KG1 (cell line): ENCODE measurements around the gene ABL2.

Experiments
- DNase-seq: peaks from one replicate; lab custom pipeline; 2025; lab: John Stamatoyannopoulos, UW

Gene ABL2

DNA sequence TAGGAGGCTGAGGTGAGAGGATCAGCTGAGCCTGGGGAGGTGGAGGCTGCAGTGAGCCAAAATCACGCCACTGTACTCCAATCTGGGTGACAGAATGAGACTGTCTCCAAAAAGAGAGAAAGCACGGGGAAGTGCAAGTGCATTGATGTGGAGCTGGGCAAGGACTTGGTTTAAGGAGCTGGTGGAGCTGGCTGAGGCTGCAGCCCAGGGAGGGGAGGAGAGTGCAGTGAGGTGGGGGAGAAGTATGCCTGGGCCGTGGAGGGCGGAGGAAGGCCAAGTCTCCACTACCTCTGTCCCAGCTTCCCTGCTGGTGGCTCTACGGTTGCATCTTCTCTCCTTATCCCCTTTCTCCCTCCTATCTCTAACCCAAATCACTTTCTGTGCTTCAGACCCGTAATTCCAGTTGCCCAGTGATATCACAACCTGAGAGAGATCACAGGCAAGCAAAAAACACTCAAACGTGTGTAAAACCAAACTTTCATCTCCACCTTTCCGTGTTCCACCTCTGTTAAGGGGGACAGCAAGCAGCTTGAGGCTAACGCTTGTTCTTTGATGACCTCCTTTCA is 136.5 kb downstream of the ABL2 start:
- no peak for DNase-seq

- DNase-seq: no peak
These were observed 137.7 kb downstream of the ABL2 start for GRCh38 chr1:179091691-179092165.

DNA sequence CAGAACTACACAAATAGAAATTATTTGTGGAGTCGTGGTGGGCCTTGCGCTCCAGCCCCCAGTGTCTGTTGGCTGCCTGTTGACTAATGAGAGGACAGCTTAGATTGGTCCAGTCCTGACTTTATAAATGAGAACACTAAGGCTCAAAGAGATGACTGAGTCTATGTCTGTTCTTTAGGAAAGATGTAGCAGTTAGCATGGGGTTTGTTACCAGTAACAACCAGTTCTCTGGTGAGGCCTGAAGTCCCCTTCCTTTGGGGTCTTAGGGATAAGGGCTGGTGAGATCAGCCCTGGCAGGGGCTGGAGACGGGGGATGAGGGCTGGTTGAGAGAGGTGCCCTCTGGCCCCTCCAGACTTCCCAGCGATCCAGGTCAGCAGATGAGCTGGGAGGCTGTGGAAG is 138.6 kb downstream of the ABL2 start:
- no peak for DNase-seq

- no peak for DNase-seq
These were observed 139.0 kb downstream of the ABL2 start for GRCh38 chr1:179090522-179090921.

DNA sequence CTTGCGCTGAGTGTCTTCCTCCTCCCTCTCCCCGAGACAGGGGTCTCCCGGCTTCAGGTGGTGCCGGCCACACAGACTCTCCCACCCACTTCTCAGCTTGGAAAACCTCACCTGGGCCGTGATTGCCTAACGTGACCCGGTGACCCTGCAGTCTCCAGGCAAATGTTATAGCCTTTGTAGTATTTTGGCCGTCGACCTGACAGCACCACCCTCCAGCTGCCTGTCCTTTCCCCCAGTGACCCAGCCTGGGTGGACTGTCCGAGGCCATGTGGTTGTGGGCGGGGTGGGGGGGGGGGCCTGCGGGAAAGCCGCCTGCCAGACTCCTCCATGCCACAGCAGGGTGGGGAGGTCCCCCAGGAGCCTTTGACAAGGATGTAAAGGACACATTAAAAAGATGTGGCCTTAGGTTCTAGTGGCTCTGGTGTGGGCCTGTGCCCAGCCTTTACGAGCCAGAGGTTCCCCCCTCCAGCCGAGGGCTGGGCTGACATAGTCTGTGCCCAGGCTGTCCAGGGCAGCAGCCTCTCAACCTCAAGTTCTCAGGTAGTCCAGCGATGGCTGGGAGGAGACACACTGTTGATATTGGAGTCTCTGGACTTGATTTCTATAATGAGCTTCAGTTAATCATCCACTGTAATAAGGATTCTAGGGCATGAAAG is 139.5 kb downstream of the ABL2 start:
- DNase-seq: no peak

DNA sequence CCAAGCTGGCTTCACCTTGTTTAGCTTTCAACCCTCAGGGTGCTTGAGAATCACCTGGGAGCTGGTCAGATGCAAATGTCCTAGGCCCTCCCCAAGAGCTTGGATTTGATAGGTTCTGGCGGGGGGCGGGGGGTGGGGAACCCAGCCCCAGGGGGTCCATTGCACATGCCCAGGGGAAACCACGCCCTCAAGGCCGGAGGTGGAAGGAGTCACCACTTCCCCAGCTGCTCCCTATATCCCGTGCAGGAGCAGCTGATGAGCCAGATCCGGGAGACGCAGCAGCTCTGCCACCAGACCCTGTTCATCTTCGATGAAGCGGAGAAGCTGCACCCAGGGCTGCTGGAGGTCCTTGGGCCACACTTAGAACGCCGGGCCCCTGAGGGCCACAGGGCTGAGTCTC is 141.8 kb downstream of the ABL2 start:
- DNase-seq: no peak

DNA sequence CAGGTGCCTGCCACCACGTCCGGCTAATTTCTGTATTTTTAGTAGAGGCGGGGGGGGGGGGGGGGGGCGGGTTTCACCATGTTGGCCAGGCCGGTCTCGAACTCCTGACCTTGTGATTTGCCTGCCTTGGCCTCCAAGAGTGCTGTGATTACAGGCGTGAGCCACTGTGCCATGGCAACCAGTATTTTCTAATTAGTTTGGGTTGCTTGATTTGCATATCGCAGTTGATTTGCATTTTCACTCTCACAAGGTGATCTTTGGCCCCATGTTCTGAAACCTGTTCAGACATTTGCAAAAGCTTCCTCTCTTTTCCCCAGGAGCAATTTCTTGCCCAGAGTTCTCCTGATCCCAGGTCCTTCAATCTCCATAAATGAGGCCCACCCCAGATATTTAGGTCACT is 145.9 kb downstream of the ABL2 start:
- no peak for DNase-seq

- DNase-seq: no peak
These were observed 146.5 kb downstream of the ABL2 start for GRCh38 chr1:179082999-179083335.

- no peak for DNase-seq
These were observed 147.0 kb downstream of the ABL2 start for GRCh38 chr1:179082333-179082998.

DNA sequence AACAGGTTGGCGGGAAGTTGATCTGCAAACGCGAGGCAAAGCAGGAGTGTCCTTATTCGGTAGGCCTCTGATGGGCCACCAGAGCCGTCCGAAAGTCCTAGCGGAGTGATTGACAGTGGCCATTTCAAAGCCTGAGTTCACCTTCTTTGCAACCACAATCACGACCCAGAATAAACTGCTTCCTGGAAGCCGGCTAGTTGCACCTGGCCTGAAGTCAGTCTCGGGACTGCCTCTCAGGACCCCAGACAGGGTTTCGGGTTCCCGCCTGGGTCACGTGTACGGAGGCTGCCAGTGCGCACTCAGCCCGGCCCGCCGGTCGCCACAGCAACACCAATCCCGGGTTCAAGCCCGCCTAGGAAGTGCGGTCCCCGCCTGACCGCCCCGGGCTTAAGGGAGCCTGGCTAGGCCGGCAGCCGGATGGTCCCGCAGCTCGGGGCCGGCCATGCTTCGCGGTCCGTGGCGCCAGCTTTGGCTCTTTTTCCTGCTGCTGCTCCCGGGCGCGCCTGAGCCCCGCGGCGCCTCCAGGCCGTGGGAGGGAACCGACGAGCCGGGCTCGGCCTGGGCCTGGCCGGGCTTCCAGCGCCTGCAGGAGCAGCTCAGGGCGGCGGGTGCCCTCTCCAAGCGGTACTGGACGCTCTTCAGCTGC is 147.7 kb downstream of the ABL2 start, which contains the start of gene TOR3A:
TOR3A (plus strand) TSS at position 384 of the 646 bp plus-strand sequence; CDS start at position 443, 59 bp downstream.
- DNase-seq: peak; percentile 67

DNA sequence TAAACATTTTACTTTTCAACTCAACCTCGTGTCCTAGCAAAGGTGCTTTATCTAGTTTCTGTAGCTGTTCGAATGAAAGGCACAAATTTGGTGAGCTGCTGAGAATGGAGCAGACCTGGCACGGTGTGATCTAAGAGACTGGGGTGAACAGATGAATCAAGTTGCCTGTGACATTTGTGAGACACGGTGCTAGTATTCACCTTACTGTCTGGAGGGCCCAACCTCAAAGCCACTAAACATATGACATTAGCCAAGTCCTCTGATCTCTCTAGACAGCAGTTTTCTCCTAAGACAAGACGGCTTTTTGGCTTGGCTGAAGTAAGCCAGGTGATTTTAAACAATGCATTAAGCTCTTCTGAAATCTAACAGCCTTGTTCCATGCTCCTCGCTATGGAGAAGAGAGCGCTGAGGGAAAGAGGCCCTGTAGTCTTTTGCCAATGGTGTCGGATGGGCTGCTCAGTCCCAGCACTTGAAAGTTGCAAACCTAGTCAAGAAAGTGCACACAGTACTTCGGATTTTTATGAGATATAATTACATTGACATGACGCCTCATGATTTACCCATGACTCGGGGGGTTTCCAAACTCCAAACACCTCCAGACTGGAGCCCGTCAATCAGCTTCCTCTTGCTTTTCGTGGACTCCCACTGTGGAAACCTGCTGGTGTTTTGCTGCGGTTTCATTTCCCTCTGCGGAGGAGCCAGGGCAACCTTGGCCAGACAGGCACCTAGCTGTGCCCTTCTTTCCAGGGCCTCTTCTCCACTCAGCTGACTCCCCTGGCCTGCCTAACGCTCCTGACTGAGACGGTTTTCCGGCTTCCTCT is 148.4 kb downstream of the ABL2 start:
- DNase-seq: peak; percentile 3

GRCh38 chr1:179079113-179079761 is 150.2 kb downstream of the ABL2 start:
- peak; percentile 4 for DNase-seq

DNA sequence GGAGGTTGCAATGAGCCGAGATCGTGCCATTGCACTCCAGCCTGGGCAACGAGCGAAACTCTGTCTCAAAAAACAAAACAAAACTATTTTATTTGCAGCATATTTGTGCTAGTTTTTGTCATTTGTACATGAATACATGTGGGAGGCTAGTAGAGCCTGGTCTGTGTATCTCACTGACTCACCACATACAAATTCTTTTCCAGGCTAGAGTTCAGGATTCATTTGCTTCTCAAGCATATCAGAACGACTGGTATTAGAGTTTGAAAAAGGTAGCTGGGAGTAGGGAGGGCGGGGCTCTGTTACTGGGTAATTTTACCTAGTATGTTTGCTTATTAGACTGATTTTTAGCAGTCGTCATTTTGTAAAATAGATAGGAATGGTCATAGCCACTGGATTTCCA is 152.1 kb downstream of the ABL2 start:
- DNase-seq: no peak

DNA sequence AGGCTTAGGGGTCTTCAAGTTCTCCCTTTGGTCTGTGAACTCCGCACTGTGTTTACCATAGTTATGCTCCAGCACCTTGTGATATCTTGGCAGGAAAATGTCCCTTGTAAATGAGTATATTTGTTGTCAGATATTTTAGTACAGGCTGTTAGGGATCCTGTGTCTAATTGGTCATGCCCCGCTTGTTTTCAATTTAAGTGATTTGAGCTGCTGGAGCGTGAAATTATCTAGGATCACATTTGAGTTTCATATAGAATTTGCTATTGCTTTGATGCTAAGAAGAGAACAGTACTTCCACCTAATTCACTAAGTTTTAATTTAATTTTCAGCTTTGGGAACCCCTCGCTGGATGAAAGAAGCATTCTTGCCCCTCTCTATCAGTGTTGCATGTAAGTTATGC is 163.0 kb downstream of the ABL2 start:
- DNase-seq: no peak

DNA sequence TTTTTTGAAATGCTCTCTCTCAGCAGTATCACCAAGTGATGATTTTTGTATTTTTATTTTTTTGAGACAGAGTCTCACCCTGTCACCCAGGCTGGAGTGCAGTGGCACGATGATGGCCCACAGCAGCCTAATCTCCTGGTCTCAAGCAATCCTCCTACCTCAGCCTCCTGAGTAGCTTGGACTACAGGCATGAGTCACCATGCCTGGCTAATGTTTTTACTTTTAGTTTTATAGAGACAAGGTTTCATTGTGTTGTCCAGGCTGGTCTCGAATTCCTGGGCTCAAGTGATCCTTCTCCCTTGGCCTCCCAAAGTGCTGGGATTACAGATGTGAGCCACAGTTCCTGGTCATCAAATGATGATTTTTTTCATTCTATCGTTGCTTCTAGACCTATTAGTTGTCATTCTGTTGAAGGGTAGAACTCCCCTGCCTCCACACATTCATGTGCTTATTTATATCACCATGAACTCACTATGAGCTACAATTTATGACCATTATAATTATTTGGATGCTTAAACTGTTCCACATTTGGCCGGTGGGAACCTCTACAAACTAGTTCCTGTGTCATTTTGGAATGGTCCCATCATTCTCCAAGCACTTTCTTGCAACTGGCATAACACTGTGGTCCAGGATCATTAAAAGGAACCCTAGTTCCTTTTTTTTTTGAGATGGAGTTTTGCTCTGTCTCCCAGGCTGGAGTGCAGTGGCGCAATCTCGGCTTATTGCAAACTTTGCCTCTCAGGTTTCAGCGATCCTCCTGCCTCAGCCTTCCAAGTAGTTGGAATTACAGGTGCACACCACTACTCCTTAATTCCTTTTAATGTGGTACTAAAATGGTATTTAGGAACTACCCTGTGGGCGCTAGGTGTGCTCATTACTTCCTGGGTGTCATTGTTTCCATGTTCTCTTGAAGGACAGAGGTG is 167.9 kb downstream of the ABL2 start:
- DNase-seq: no peak

DNA sequence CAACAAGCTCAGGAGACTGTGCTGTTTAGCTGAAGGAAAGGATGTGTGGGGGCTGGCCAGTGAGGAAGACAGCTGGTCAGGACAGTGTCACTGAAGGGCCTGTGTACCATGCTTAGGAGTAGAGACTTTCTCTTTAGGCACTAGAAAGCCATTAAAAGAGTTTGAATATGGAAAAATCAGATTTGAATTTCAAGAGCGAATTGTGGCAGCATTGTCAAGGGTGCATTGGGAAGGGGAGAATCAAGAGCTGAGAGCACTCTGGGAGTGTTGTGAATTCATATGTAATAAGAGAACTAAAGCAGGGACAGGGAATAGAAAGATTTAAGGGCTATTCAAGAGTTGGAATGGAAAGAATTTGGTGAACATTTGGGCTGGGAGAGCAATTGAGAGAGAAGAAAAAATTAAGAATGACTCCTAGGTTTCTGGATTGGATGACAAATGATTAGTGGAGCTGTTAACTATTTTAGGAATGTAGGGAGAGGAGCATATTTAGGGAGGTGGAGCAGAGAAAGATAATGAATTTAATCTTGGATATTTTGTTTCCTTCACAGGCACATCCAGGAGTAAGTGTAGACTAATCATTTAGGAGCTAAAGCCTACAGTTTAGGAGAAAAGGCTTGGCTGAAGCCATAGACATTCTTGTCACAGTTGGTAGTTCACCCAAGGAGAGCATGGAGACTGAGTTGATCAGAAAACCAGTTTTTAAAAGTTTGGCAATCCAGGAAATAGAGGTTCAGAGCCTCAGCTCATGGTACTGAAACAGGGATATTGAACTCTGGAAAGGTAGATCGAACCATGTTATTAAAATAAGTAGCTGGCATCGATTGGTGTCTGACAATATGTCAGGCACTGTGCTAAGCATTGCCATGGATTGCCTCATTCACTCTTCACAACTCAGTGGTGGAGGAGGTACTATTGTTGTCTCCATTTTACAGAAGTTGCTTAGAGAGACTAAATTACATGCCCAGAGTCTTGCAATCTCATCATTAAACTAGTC is 170.7 kb downstream of the ABL2 start:
- DNase-seq: no peak

DNA sequence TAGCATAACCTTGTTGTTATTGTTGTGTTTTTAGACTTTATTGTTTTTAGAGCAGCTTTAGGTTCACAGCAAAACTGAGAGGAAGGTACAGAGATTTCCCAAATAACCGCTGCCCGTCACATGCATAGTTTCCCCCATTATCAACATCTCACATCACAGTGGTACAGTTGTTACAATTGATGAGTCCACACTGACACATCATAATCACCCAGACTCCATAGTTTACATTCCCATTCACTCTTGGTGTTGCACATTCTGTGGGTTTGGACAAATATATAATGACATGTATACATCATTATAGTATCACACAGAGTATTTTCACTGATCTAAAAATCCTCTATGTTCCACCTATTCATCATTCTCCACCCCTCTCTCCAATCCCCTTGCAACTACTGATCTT is 173.5 kb downstream of the ABL2 start:
- no peak for DNase-seq

DNA sequence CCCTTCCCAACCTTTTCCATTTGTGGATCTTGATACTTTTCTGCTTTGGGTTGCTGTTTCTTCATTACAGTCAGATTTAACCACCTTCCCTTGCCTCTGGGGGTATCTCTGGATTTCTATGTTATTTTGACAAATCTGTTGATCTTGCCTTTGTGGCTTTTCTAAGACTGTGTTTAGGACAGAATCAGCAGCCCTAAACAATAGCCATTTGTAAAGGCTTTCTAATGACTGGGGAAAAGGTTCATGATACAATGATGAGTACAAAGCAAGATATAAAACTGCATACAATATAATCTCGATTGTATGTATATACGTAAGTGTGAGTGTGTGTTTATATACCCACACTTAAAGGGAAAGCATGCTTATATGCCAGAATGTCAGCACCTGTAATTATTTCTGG is 176.0 kb downstream of the ABL2 start:
- DNase-seq: no peak

DNA sequence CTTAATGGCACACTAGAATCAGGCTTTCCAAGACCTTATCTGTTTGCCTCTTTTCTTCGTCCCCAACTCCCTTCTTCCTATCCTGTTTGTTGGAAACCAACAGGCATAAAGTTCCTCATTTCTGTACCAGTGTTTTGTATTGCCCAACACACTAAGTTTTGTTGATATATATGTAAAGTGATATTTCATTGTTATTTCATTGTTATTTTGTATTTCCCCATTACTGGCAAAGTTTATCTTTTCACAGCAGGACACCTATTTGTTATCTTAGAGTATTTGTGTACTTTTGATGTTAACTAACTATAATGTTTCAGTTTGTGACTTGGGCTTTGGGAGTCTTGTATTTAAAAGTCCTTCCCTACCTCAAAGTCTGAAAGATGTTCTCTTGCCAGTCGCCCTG is 176.7 kb downstream of the ABL2 start:
- DNase-seq: no peak
